Measurements from ENCODE around the gene SIN3B.
"Not testable (repeated sequence)": the region's sequence is repeated elsewhere in the genome, so short reads cannot be mapped to it uniquely, and the experiment has no call there.

Gene SIN3B

GRCh38 chr19:16829010-16829821 lies at the start of gene SIN3B:
Gene SIN3B, plus strand, starts transcription at chr19:16829398. Its CDS starts 23 bp downstream, at chr19:16829421.
- DNase-seq, result peak; percentile 54 to 78

- DNase-seq, result no peak
Observed at GRCh38 chr19:16779539-16780163, 49.5 kb upstream of the SIN3B start.

GRCh38 chr19:16782719-16783118 lies 46.5 kb upstream of the SIN3B start:
- DNase-seq, result no peak

GRCh38 chr19:16788479-16788878 lies 40.7 kb upstream of the SIN3B start:
- DNase-seq, result no peak

GRCh38 chr19:16789238-16789637 lies 40.0 kb upstream of the SIN3B start:
- no peak for DNase-seq

GRCh38 chr19:16790051-16790450 lies 39.1 kb upstream of the SIN3B start:
- DNase-seq, result no peak

GRCh38 chr19:16791942-16792341 lies 37.3 kb upstream of the SIN3B start:
- DNase-seq, result no peak

GRCh38 chr19:16794456-16795441 lies 34.4 kb upstream of the SIN3B start:
- DNase-seq, result no peak

GRCh38 chr19:16795731-16796130 lies 33.5 kb upstream of the SIN3B start:
- DNase-seq, result no peak

GRCh38 chr19:16797876-16798275 lies 31.3 kb upstream of the SIN3B start:
- DNase-seq, result no peak

- not testable (repeated sequence) for DNase-seq
Observed at GRCh38 chr19:16798326-16798725, 30.9 kb upstream of the SIN3B start.

- DNase-seq, result no peak
Observed at GRCh38 chr19:16799740-16800139, 29.5 kb upstream of the SIN3B start.

GRCh38 chr19:16801600-16802013 lies 27.6 kb upstream of the SIN3B start:
- DNase-seq, result no peak

GRCh38 chr19:16804176-16804575 lies 25.0 kb upstream of the SIN3B start:
- no peak for DNase-seq

GRCh38 chr19:16807549-16808284 lies 21.5 kb upstream of the SIN3B start:
- no peak for DNase-seq

- DNase-seq, result no peak
Observed at GRCh38 chr19:16814526-16815100, 14.6 kb upstream of the SIN3B start.

GRCh38 chr19:16820056-16820455 lies 9.1 kb upstream of the SIN3B start:
- no peak for DNase-seq

GRCh38 chr19:16821081-16821480 lies 8.1 kb upstream of the SIN3B start:
- DNase-seq, result no peak

- DNase-seq, result no peak
Observed at GRCh38 chr19:16822648-16823047, 6.5 kb upstream of the SIN3B start.

- no peak for DNase-seq
Observed at GRCh38 chr19:16824658-16825311, 4.4 kb upstream of the SIN3B start.

GRCh38 chr19:16825312-16826052 lies 3.7 kb upstream of the SIN3B start:
- no peak for DNase-seq

Data from AML-193 (cell line).